NB4 (cell line): ENCODE measurements around the gene TAF1A.

Experiments
- CTCF ChIP-seq: IDR thresholded peaks from one replicate; pipeline ENCODE4 v1.5.1; 2012; ENCODE audit warnings: low read depth, low read length
- MYC ChIP-seq: IDR thresholded peaks from 2 replicates; pipeline ENCODE4 v1.6.1; 2011; ENCODE audit warnings: low read depth, low read length
- POLR2A ChIP-seq: IDR thresholded peaks from 2 replicates; pipeline ENCODE4 v1.6.1; 2011; ENCODE audit warnings: mild to moderate bottlenecking; ENCODE audit not compliant: insufficient read length; ENCODE audit errors: extremely low read depth

GRCh38 chr1:222589462-222590302, at the start of gene TAF1A:
- TF ChIP-seq CTCF (no peak), POLR2A (peak; percentile 37), MYC (peak; percentile 44)
